Cardiac muscle cell (in vitro differentiated cells and primary cell): ENCODE data around the gene GFAP. TPM values are rescaled to one million over a fixed set of nuclear protein-coding genes. Genes with fewer than 3 reads are reported as not detected.

Source experiments
- DNase-seq, 2 donors: peaks; one replicate each; pipeline versions ENCODE4 v3.0.0 to v3.0.0-alpha.2; 2010 to 2017; ENCODE audit warnings: low read depth in 1 of 2, low spot score in 1 of 2
- H3K27ac ChIP-seq: fragments of 200-600 bp; sonication (generic); 2 replicates; pipeline ENCODE4 v1.5.1; 2016
- H3K27me3 ChIP-seq: fragments of 200-600 bp; sonication (generic); 2 replicates; pipeline ENCODE4 v1.6.0; 2016; ENCODE audit warnings: control low read depth
- H3K36me3 ChIP-seq: fragments of 200-600 bp; sonication (generic); 2 replicates; pipeline ENCODE4 v1.5.1; 2016; ENCODE audit warnings: control low read depth
- H3K4me1 ChIP-seq: fragments of 200-600 bp; sonication (generic); 2 replicates; pipeline ENCODE4 v1.8.1; 2017; ENCODE audit warnings: low read depth, mild to moderate bottlenecking, mixed run types
- H3K4me3 ChIP-seq: fragments of 200-600 bp; sonication (generic); 2 replicates; pipeline ENCODE4 v1.5.1; 2016; ENCODE audit warnings: mild to moderate bottlenecking
- H3K9me3 ChIP-seq: fragments of 200-600 bp; sonication (generic); 2 replicates; pipeline ENCODE4 v1.5.1; 2017; ENCODE audit warnings: low read depth, mild to moderate bottlenecking, control low read depth
- CTCF ChIP-seq: IDR thresholded peaks from 2 replicates; pipeline ENCODE4 v1.5.1; 2012; ENCODE audit warnings: low read depth, mild to moderate bottlenecking, low read length
- polyA plus RNA-seq: library from polyadenylated mRNA; unstranded; fragments of >200 nt; fragmentation: Nextera tagmentation; extraction: Ambion mirVana; gene quantifications from 2 replicates; pipeline ENCODE4 v1.2.1, GENCODE V29; 2016
- total RNA-seq: library from RNA; depleted of rRNA; stranded (reverse); fragments of >200 nt; gene quantifications from 2 replicates; pipeline ENCODE4 v1.2.3, GENCODE V29; 2016

GFAP gene
- total and polyA plus RNA-seq, 2 experiments from 2014 or later, result 3.5 to 7.0 TPM

- no peak overlapping the region for H3K4me3 ChIP-seq
- H3K4me1 ChIP-seq, result no peaks in the 10 kb centered on the region
- no peak overlapping the region for H3K27ac ChIP-seq
- no peaks in the 10 kb centered on the region for H3K27me3 ChIP-seq
- TF ChIP-seq CTCF, result no peak
- no peak for DNase-seq
- H3K9me3 ChIP-seq, result no peaks in the 10 kb centered on the region
- no peaks in the 10 kb centered on the region for H3K36me3 ChIP-seq
These were observed 19.4 kb upstream of the GFAP start for GRCh38 chr17:44934745-44935105.

GRCh38 chr17:44933824-44934744 is 18.8 kb upstream of the GFAP start:
- Histone ChIP-seq H3K4me3 (no peak overlapping the region), H3K27me3 (no peaks in the 10 kb centered on the region), H3K36me3 (no peaks in the 10 kb centered on the region), H3K9me3 (no peaks in the 10 kb centered on the region), H3K27ac (no peak overlapping the region), H3K4me1 (no peaks in the 10 kb centered on the region)
- no peak for TF ChIP-seq CTCF
- DNase-seq, result no peak

GRCh38 chr17:44932787-44933097 is 17.4 kb upstream of the GFAP start:
- Histone ChIP-seq H3K9me3 (no peaks in the 10 kb centered on the region), H3K36me3 (no peaks in the 10 kb centered on the region), H3K4me3 (no peak overlapping the region), H3K4me1 (no peaks in the 10 kb centered on the region), H3K27me3 (no peaks in the 10 kb centered on the region), H3K27ac (no peak overlapping the region)
- no peak for TF ChIP-seq CTCF
- no peak for DNase-seq

- no peaks in the 10 kb centered on the region for H3K9me3 ChIP-seq
- no peaks in the 10 kb centered on the region for H3K4me1 ChIP-seq
- DNase-seq, result no peak
- H3K36me3 ChIP-seq, result peaks cover under 1% of the 10 kb centered on the region
- TF ChIP-seq CTCF, result no peak
- H3K27ac ChIP-seq, result no peak overlapping the region
- H3K27me3 ChIP-seq, result no peaks in the 10 kb centered on the region
- no peak overlapping the region for H3K4me3 ChIP-seq
These were observed 16.9 kb upstream of the GFAP start for GRCh38 chr17:44932096-44932786.

- DNase-seq, result no peak
- no peak overlapping the region for H3K27ac ChIP-seq
- H3K4me3 ChIP-seq, result no peak overlapping the region
- no peaks in the 10 kb centered on the region for H3K9me3 ChIP-seq
- no peak for TF ChIP-seq CTCF
- H3K4me1 ChIP-seq, result no peaks in the 10 kb centered on the region
- H3K27me3 ChIP-seq, result no peaks in the 10 kb centered on the region
- peaks cover 4% of the 10 kb centered on the region for H3K36me3 ChIP-seq
These were observed 16.1 kb upstream of the GFAP start for GRCh38 chr17:44931376-44931775.
